ENCODE results near the gene COL6A3.
A peak's percentile ranks its signal among the peaks of the same experiment; 100 is the strongest.
"Not testable (repeated sequence)": the region's sequence is repeated elsewhere in the genome, so short reads cannot be mapped to it uniquely, and the experiment has no call there.

The COL6A3 gene

DNA sequence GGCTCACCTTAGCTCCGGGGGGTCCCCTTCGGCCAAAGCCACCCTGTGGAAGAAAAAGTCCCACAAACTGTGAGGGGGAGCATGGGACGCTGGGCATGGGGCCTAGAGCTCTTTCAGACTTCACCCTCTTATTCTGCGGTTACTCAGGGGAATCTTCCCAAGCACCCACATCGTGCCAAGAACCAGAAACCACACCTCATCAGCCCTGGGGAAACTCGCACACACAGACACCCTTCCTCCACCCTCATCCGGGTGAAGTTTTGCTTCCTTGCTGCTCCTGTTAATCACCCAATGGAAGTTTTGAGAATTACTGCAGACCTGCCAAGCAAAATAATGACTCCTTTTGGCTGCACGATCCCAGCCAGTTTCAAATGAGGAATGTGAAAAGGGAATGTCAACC, 59.1 kb downstream of the COL6A3 start:
- H3K4me3 Mint-ChIP-seq: no peak overlapping the region
- peaks cover 20% of the 10 kb centered on the region for H3K36me3 Mint-ChIP-seq (ENCODE audit: low read depth)
- TF ChIP-seq, protein P1, sequence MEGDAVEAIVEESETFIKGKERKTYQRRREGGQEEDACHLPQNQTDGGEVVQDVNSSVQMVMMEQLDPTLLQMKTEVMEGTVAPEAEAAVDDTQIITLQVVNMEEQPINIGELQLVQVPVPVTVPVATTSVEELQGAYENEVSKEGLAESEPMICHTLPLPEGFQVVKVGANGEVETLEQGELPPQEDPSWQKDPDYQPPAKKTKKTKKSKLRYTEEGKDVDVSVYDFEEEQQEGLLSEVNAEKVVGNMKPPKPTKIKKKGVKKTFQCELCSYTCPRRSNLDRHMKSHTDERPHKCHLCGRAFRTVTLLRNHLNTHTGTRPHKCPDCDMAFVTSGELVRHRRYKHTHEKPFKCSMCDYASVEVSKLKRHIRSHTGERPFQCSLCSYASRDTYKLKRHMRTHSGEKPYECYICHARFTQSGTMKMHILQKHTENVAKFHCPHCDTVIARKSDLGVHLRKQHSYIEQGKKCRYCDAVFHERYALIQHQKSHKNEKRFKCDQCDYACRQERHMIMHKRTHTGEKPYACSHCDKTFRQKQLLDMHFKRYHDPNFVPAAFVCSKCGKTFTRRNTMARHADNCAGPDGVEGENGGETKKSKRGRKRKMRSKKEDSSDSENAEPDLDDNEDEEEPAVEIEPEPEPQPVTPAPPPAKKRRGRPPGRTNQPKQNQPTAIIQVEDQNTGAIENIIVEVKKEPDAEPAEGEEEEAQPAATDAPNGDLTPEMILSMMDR (IDR thresholded peaks at IDR 0.05): no peak
- H3K4me1 Mint-ChIP-seq: peaks cover 45% of the 10 kb centered on the region
- H3K27ac Mint-ChIP-seq: no peak overlapping the region
- DNase-seq: no peak
- peaks cover 2% of the 10 kb centered on the region for H3K27me3 Mint-ChIP-seq (ENCODE audit: low read depth, poor library complexity)
- no peaks in the 10 kb centered on the region for H3K9me3 Mint-ChIP-seq

DNA sequence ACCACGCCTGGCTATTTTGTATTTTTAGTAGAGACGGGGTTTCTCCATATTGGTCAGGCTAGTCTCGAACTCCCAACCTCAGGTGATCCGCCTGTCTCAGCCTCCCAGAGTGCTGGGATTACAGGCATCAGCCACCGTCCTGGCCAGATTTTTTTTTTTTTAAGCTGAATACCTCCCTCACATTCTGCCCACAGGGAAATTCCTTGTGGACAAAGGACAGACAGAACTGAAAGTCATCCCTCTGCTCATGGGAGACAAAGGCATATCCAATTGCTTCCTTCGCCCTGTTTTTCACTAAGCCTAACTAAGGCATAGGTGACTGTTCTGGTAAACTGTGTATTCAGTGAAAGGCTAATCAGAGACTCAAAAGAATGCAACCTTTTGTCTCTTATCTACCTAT, 59.8 kb downstream of the COL6A3 start:
- DNase-seq; H3K27me3 Mint-ChIP-seq (ENCODE audit: low read depth, poor library complexity); H3K9me3 Mint-ChIP-seq; H3K27ac Mint-ChIP-seq; H3K4me3 Mint-ChIP-seq: not testable (repeated sequence)
- Mint-ChIP-seq H3K36me3 (ENCODE audit: low read depth) (peaks cover 22% of the 10 kb centered on the region), H3K4me1 (peaks cover 38% of the 10 kb centered on the region)

DNA sequence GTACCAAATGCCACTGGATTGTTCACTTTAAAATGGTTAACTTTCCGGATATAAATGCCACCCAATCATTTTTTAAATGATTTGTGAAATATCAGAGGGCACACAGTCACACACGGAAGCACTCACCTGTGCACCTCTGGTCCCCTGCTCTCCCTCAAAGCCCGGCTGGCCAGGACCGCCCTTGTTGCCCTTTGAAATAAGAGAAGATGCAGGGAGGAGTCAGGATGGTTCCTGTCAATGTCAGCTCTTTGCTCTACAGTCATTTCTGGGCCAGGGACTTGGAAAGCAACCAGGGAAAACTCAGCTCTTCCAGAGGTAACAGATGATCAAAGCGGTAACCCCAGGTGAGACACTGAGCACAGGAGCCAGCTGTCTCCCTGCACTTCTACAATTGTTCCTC, 60.7 kb downstream of the COL6A3 start:
- Mint-ChIP-seq H3K4me1 (peaks cover 36% of the 10 kb centered on the region), H3K4me3 (no peak overlapping the region), H3K27ac (no peak overlapping the region), H3K36me3 (ENCODE audit: low read depth) (peaks cover 25% of the 10 kb centered on the region), H3K27me3 (ENCODE audit: low read depth, poor library complexity) (peaks cover 4% of the 10 kb centered on the region), H3K9me3 (no peaks in the 10 kb centered on the region)
- TF ChIP-seq, protein P1 (IDR thresholded peaks at IDR 0.05): no peak
- DNase-seq: peak; percentile 43

DNA sequence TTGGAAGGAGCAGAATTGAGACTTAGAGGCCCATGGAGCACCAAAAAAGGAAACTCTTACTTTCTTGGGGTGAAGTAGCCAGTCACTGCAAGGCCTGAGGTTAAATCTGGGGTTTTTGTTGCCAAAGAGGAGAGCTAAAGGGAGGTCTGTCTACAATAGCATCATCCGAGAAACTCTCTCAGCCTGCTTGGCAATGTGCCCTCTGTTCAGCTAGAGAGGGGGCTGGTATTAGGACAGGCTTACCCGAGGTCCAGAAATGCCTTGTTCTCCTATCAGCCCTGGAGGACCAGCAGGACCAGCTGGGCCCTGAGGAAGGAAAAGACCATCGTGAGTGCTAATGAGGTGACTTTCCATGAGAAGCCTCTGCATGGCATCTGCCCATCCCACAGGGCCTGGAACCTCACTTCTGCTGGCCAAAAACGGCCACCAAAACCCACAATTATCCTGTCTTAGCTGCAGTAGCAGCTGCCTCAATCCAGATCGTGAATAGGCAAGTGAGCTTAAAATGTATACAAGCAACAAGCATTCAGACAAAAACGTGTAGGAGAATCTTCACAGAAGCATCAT, 61.6 kb downstream of the COL6A3 start:
- H3K4me3 Mint-ChIP-seq: no peak overlapping the region
- peaks cover 33% of the 10 kb centered on the region for H3K36me3 Mint-ChIP-seq (ENCODE audit: low read depth)
- TF ChIP-seq, protein P1 (IDR thresholded peaks at IDR 0.05): no peak
- DNase-seq: no peak
- peaks cover 36% of the 10 kb centered on the region for H3K4me1 Mint-ChIP-seq
- peaks cover 10% of the 10 kb centered on the region for H3K27me3 Mint-ChIP-seq (ENCODE audit: low read depth, poor library complexity)
- no peak overlapping the region for H3K27ac Mint-ChIP-seq
- no peaks in the 10 kb centered on the region for H3K9me3 Mint-ChIP-seq

DNA sequence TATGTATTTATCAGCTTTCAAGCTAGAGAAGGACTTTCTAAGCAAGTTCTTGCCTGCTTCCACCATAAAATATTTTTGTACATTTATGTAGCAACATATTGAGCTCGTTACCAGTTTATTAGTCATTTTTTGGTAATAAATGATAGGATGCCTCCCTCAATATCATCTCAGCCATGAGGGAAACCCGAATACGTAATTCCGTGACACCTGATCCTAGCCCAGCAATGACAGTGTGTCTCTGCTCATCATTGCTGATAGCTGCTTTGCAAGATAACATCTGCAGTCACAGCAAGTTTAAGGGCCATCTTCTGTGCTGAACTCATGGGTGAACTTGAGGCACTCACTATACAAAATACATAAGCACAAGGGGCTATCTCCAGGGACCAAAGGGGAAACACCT, 62.2 kb downstream of the COL6A3 start:
- H3K9me3 Mint-ChIP-seq: no peaks in the 10 kb centered on the region
- no peak for DNase-seq
- TF ChIP-seq, protein P1 (IDR thresholded peaks at IDR 0.05): no peak
- H3K27me3 Mint-ChIP-seq (ENCODE audit: low read depth, poor library complexity): peaks cover 10% of the 10 kb centered on the region
- no peak overlapping the region for H3K4me3 Mint-ChIP-seq
- peaks cover 36% of the 10 kb centered on the region for H3K4me1 Mint-ChIP-seq
- H3K36me3 Mint-ChIP-seq (ENCODE audit: low read depth): peaks cover 39% of the 10 kb centered on the region
- H3K27ac Mint-ChIP-seq: no peak overlapping the region

DNA sequence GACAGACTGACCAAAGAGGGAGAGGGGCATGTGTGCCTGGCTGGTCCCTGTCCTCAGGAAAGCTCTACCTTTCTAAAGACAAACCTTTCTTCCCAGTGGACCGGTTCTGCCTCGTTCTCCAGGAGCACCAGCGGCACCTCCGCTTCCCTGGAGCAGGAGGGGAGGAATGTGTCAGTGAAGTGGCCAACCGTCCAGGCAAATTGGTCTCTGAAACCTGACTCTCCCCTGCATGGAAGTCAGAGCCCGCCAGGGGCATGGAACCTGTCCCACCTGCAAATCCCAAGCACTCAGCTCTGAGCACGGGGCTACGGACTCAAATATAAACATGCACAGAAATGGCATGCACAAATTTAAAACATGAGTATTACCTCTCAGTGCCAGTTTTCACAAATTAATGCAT, 62.9 kb downstream of the COL6A3 start:
- peak; percentile 21 for DNase-seq
- TF ChIP-seq, protein P1 (IDR thresholded peaks at IDR 0.05): no peak
- no peaks in the 10 kb centered on the region for H3K9me3 Mint-ChIP-seq
- no peak overlapping the region for H3K4me3 Mint-ChIP-seq
- no peak overlapping the region for H3K27ac Mint-ChIP-seq
- peaks cover 44% of the 10 kb centered on the region for H3K36me3 Mint-ChIP-seq (ENCODE audit: low read depth)
- peaks cover 38% of the 10 kb centered on the region for H3K4me1 Mint-ChIP-seq
- peaks cover 10% of the 10 kb centered on the region for H3K27me3 Mint-ChIP-seq (ENCODE audit: low read depth, poor library complexity)
